HG02970 (cell line): ENCODE results near the gene UBAP2L.

Experiments used
- ATAC-seq: cut with Tn5 transposase; IDR thresholded peaks from one replicate; pipeline ENCODE4 v1.9.1; 2021; ENCODE audit warnings: mild to moderate bottlenecking, moderate library complexity, moderate number of reproducible peaks; ENCODE audit not compliant: unreplicated experiment, low FRiP score

UBAP2L gene, protein sequence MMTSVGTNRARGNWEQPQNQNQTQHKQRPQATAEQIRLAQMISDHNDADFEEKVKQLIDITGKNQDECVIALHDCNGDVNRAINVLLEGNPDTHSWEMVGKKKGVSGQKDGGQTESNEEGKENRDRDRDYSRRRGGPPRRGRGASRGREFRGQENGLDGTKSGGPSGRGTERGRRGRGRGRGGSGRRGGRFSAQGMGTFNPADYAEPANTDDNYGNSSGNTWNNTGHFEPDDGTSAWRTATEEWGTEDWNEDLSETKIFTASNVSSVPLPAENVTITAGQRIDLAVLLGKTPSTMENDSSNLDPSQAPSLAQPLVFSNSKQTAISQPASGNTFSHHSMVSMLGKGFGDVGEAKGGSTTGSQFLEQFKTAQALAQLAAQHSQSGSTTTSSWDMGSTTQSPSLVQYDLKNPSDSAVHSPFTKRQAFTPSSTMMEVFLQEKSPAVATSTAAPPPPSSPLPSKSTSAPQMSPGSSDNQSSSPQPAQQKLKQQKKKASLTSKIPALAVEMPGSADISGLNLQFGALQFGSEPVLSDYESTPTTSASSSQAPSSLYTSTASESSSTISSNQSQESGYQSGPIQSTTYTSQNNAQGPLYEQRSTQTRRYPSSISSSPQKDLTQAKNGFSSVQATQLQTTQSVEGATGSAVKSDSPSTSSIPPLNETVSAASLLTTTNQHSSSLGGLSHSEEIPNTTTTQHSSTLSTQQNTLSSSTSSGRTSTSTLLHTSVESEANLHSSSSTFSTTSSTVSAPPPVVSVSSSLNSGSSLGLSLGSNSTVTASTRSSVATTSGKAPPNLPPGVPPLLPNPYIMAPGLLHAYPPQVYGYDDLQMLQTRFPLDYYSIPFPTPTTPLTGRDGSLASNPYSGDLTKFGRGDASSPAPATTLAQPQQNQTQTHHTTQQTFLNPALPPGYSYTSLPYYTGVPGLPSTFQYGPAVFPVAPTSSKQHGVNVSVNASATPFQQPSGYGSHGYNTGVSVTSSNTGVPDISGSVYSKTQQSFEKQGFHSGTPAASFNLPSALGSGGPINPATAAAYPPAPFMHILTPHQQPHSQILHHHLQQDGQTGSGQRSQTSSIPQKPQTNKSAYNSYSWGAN

DNA sequence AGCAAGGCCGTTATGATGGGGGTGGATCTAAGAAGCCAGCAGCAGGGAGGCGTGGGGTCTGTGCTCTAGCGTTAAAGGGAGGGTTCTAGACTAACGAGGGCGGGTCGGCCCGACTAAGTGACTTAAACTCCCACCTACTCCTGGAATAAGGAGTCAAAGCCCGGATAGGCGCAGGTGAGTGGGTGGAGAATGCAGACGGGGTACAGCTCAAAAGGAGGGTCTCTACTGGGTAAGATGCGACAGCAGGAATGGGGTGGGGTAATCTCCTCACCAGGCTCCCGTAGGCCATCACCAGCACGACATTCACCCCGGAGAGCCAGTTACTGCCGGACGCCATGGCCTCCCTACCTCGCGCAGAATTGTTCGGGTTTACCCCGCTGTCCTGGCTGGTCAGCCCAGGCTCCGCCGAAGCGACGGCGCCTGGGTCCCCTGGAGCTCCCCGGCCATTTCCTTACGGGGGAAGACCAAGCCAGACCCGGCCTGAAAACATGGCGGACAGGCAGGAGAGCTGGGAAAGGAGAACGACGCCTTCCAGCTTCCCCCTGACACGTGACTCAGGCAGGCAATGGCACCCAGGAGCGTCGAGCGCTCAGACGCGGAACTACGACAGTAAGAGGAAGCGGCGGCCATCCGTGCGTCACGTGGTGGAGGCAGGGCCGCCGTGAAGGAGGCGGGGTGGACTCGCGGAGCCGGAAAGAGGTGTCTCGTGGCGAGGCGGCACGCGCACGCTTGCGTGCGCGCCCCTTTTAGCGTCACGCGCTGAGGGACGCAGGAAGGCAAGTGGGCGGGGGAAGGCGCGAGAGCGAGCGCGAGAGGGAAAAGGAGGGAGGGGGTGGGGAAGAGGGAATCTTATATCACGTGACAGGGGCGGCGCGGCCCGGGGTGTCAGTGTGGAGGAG is at the start of gene UBAP2L:
Gene UBAP2L (plus strand): TSS at position 885 of the 899 bp plus-strand sequence. CDS start 4,169 bp downstream, outside the sequence.
- ATAC-seq = peak; percentile 95

DNA sequence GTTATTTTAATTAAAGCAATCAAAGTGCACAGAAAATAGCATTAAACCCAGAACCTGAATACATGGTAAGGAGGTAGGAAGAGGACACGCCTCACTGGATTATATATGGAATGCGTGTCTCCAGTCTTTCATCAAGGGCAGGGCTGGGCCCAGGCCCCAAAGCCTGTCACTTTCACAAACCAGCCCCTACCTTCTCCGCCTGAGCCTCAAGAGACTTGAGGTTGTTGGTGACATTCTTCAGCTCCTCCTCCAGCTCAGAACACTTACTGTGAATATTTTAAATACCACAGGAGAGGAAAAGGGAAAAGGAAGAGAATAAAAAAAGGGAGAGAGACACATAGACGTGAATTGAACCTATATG is 49.6 kb upstream of the UBAP2L start:
- ATAC-seq = no peak

DNA sequence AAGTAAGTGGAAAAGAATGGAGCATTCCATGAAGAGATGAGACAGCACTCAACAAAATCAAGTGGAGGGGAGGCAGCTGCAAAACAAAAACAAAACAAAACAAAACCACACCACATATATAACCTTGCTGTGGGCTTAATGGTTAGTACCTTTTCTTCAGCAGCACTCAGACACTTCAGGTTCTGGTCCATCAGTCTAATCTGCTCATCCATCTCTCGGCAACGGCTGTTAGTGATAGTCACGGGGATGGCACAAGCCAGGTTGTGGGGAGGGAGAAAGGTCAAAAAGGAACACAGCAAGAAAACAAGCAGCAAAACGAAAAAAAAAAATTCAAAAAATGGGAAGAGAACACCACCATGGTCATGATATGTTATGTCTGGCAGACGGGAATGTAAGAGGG is 48.9 kb upstream of the UBAP2L start:
- ATAC-seq = no peak

DNA sequence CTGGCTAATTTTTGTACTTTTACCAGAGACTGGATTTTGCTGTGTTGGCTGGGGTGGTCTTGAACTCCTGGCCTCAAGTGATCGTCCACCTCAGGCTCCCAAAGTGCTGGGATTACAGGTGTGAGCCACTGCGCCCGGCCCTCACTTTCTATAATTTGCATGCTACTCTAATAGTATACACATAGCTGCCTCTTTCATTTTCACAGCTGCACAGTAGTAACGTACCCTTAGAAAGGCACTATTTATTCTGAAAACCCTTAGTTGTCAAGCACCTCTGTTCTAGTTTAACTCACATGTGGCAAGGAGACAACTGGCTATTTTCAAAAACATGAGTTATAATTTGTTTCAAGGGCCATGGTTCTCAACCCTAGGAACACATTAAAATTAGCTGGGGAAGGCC is 46.1 kb upstream of the UBAP2L start:
- ATAC-seq = no peak

DNA sequence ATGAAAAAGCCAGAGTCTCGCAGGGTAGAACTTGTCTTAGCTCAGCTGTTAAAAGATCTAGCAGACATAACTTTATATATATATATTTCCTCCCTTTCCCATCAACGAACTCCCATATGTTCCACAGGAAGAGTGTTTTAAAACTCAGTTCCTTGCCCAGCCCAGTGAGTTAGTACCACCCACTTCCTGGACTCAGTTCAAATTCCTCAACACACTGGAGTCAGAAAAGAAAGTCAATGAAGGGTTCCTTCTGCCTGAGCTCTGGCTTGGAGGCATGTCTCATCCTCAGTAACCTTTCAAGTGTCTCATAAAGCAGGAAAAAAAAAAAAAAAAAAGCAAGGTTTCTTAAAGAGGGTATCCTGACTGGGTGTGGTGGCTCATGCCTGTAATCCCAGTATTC is 44.4 kb upstream of the UBAP2L start:
- no peak for ATAC-seq

DNA sequence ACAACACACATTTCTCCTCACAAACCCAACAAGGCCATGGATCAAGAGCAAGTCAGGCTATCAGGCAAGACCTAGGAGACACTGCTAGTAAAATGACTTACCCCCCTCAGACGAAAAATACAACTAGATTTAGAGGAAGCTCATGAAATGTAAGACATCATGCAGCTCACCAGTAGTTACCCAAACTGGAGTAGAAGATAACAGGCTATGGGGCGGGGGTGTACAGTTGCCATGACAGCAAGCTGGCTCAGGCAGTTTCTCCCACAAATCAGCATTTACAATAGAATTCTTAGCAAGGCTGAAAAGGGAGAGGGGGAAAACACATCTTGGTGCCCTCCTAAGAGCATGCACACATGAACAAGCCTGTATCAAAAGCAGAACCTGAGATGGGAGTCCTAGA is 42.7 kb upstream of the UBAP2L start:
- no peak for ATAC-seq

DNA sequence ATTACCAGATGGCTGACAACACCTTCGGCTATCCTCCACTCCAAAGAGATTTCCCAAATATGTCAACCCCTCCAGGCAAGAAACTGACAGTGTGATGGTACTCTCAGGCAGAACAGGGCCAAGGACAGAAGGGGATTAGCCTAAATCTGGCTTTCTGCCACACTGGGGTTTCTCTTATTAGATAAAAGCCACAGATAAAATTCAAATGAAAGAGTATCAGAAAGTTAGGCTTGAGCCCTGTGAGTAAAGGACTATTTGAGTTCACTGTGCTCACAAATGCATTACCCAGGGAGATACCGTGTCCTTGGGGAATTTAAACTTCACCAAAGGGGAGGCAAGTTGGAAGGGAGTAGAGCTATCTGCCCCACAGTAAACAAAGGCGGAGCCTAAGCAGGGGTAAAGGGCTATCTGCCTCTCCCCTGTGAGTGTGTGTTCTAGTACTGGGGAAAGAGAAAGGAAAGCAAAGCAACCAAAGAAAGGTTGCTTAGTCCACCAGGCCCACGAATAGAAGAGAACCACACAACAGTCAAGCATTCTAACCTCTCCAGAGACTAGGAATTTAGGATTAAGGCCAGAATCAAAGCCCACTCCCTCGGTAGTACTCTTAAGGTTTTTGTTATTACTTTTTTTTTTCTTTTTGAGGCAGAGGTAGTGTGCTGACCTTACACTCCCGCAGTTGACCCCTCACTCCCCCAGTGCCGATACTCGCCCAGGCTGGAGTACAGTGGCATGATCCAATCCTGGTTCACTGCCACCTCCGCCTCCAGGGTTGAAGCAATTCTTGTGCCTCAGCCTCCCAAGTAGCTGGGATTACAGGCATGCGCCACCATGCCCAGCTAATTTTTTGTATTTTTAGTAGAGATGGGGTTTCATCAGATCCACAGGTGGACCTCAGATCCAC is 41.6 kb upstream of the UBAP2L start:
- ATAC-seq = no peak

DNA sequence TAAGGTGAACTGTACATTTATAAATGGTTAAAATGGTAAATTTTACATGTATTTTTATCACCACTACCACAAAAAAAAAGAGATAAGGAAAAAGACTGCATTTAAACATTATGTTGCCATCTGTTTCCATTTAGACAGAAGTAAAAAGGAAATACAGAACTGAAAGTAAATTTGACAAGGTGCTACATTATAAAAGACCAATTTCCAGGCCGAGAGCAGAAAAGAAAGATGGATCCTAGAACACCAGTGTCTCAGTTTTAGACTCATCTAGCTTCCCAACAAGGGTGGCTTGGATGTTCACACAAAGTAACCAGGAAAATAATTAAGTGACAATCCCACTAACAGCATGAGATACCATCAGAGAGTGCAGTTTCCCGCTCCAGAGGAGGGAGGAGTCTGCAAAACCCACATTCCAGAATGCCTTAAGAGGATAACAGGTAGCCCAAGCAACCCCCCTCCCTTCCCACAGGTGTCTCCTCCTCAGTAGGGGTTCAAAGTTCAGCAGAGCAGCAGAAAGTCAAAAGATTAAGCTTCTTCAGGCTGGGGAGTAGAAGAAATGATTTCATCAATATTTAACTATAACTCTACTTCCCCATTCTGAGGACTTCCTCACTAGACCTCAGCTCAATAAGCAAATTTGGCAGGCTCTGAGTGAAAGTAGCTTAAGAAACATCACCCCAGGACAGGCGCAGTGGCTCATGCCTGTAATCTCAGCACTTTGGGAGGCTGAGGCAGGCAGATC is 40.6 kb upstream of the UBAP2L start:
- ATAC-seq = no peak

DNA sequence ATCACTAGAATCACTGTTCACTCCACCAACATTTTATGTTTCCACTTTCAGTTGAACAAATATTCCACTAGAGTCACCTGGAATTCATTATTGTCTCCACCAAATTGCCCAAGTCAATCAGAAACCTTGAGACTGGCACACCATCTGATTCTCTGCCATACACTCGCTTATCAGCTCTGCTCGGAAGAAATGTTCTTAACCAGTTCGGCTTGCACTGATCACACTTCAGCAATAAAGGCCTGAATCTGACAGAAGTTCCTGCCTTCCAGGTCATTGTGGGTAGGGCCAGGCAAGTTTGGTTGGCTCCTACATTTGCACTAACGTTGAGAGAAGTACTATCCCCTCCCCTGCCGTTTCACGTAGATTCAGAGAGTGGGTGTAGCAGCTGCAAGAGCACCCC is 38.8 kb upstream of the UBAP2L start:
- no peak for ATAC-seq

DNA sequence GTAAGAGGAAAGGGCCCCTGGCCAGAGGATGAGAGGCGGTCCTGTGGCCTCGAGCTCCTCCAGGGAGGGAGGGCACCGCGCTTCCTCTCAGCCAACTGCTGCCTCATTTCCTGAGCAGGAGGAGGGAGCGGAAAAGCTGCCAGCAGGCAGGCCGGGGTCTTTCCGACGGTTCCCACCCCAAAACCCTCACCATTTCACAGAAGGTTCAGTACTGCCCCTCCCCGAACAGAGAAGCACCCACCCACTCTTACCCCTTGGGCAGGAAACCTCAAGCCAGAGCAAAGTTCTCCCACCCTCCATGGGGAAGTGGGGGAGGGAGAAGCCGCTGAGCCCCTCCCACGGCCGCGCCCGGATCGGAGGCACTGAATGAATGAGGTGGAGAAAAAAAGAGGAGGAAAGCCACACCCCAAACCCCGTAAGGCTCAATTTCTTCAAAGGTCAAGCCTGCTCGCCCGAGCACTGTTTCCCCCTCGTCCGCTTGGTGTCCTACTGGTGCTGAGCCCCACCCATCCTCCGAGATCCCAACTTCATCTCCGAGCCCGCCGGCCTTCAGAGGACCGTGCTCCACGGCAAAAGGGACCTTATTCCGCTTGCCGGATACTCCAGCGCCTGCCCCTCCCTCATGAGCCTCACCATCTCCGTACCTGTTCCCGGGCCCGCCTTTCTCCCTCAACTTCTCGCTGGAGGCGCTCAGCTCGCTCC is 38.3 kb upstream of the UBAP2L start:
- no peak for ATAC-seq

DNA sequence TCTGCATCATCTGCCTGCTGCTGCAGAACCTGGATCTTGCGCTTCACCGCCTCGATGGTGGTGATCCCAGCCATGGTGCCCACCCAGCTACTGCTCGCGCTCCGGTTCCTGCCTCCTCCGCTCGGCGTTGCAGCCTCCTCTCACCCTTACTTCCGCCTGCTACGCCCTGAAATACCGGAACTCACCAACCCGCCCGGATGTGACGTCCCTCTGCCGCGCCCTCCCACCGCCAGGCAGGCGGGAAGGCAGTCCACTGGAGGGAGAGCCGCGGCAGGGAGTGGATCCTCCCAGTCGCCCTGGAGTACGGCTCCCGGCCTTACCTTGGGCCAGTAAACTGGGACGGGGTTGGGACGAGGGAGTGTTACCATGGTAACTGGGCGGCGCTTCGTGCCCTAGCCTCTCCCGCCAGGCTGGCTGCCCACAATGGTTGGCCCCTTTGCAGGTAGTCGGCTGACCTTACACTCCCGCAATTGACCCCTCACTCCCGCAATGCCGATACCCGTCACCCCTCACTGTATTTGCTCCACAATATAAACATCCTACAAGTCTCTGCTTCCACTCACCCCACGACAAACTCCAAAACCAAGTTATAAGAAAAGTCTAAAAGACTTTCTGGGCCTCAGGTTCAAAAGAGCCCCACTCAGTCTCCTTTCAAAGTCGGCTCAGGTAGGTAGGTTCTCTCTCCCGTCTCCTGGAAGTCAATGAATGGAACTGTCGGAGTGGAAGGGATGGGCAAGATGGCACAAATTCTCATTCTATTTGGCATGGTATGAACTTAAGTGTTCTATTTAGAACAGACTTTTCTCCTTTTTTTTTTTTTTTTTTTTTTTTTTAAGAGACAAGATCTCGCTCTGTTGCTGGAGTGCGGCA is 37.5 kb upstream of the UBAP2L start:
- peak; percentile 66 for ATAC-seq

DNA sequence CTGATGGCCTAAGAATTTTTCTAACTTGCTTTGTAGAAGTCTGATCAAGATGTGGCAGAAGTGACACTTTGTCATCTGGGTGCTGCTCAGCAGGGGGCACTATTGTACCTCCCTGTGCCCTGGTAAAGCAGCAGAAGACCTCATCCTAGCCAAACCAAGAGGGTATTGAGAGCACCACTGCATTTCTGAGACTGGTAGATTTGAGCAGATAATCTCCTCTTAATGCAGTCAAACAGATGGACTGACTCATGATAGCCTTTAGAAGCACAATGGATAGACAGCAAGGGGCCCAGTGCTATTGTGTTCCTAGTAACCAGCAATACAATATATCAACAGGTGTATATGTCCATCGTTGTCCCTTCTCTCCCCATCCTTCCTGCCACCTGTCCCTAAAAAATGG is 34.6 kb upstream of the UBAP2L start:
- ATAC-seq = no peak

DNA sequence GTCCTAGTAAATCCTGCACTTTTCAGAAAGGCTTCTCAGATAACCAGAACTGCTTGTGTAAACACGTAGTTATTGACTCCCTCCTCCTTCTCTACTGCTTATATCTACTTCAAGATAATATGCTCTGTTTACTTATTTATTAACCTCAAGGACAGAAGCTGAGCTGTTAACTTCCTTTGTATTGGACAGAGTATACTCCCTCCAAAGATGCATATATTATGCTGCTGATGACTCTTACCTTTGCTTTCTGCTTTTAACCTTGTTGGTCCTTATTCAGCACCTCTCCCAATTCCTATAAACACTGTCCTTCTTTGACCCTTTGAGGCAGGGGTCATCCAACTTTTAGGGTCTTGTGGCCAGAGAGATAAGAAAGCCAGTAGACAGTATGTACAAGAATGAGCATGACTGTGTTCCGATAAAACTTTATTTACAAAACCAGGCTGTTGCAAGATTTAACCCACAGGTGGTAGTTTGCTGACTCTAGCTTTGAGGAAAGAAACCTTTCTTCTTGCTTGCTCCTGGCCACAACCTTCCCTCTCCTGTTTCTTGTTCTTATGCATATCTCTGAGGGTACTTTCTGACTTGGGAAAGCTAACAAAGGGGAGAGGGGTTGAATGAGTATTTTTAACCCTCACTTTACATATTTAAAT is 33.8 kb upstream of the UBAP2L start:
- no peak for ATAC-seq

DNA sequence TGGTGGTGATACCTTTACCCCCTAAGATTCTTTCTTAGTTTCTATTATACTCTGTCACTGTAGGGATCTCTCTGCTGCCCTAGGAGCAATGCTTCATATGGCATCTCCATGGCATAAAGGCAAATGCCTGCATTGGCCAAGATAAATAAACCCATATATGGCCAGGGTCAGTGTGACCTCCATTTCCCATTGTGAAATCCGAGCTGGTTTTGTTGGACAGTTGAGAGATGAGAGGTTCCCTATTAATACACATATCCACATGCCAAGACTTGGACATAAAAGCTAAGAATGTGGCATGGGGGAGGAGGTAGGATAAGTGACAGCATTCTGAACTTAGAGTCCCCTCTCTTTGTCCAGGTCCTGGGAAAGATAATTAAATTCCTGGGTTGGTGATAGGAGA is 30.2 kb upstream of the UBAP2L start:
- ATAC-seq = no peak

DNA sequence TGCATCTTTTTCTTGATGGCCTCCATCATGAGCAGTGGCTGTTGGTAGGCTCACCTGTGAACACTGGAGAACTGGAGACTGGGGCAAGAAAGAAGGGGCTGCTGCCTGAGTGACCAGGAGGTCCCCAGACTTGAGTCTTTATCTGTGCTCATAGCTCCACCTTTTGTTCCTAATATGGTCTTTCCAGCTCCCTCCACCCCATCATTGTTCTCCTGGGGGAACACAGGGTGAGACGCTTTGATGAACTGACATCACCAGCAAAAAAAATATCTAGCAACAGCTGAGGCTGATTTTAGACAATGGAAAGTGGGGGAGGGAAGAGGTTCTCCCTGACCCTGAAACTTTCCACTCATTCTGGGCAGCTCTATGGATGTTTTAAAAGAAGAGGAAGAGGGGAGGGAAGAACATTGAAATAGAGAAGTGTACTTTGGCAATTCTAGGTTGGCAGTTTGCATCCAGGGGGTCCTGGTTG is 28.7 kb upstream of the UBAP2L start, which contains the start of gene TPM3:
Gene TPM3 (minus strand): TSS at position 111 of the 472 bp plus-strand sequence. CDS start 82 bp downstream, at position 29.
- no peak for ATAC-seq

DNA sequence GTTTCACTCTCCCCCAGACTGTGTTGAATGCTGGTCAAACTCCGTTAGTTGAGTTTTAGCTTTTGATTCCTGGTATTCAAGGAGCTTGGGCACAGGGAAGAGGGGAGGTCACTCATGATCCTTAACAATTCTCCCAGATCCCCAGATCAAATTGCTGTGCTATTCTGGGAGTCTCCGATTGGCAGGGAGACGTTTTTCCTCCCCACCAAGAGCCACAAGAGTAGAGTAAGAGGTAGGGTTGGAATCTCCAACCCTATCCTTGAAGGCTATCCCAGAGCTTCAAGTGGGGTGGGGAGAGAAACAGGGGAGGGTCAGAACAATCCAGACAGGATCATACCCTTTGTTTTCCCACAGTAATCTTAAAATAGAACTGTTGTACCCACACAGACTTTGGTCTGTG is 28.3 kb upstream of the UBAP2L start:
- no peak for ATAC-seq
